ENCODE results near the gene CDH24. TPM values are rescaled to one million over a fixed set of nuclear protein-coding genes. Genes with fewer than 3 reads are reported as not detected.

The CDH24 gene
- total and polyA plus RNA-seq, 2 of the 13 experiments (the other 11 are each of a cell fraction or from before 2014, with no cell fraction given): 0.69 to 0.99 TPM

- TF ChIP-seq XRCC5 (optimal IDR thresholded peaks at IDR 0.05; ENCODE audit: low read length) (peak; percentile 100), PCBP2 (optimal IDR thresholded peaks at IDR 0.05; ENCODE audit: low read depth, low read length, poor library complexity, severe bottlenecking) (no peak), CCDC6 (CRISPR knock-in tag; IDR thresholded peaks at IDR 0.05) (peak; percentile 81; the same call in 1 of the 2 replicates), ZNF747 (CRISPR knock-in tag; IDR thresholded peaks at IDR 0.05; ENCODE audit: borderline replicate concordance) (no peak), NAIF1 (CRISPR knock-in tag; IDR thresholded peaks at IDR 0.05; ENCODE audit: borderline replicate concordance) (no peak), ZNF619 (CRISPR knock-in tag; IDR thresholded peaks at IDR 0.05) (peak; percentile 82; the same call in 1 of the 2 replicates), REPIN1 (CRISPR knock-in tag; IDR thresholded peaks at IDR 0.05; ENCODE audit: borderline replicate concordance, low read depth) (peak; percentile 26; the same call in 1 of the 2 replicates), RAD21 (CRISPR knock-in tag; IDR thresholded peaks at IDR 0.05) (peak; percentile 63), EP300 (IDR thresholded peaks at IDR 0.05; ENCODE audit: low read depth in 2 of 2, low read length in 2 of 2) (peak in 1 of 2 experiments; percentile 32; a peak in 1 of 4 replicates), EP300 (CRISPR knock-in tag; IDR thresholded peaks at IDR 0.05; ENCODE audit: borderline replicate concordance) (0 out of 2 replicates have a peak, but pooled peaks have one; percentile 37), HNF4G (IDR thresholded peaks at IDR 0.05; ENCODE audit: borderline replicate concordance, low read depth, low read length) (no peak), HNF4G (CRISPR knock-in tag; IDR thresholded peaks at IDR 0.05; ENCODE audit: borderline replicate concordance, low read depth) (no peak), ZSCAN31 (CRISPR knock-in tag; IDR thresholded peaks at IDR 0.05; ENCODE audit: low read depth) (no peak), KDM1A (CRISPR knock-in tag; IDR thresholded peaks at IDR 0.05) (peak; percentile 63; the same call in 1 of the 2 replicates), NFATC3 (CRISPR knock-in tag; IDR thresholded peaks at IDR 0.05) (0 out of 2 replicates have a peak, but pooled peaks have one; percentile 17), ZNF670 (CRISPR knock-in tag; IDR thresholded peaks at IDR 0.05; ENCODE audit: borderline replicate concordance) (no peak; the same call in 1 of the 2 replicates), ZBTB26 (CRISPR knock-in tag; IDR thresholded peaks at IDR 0.05; ENCODE audit: borderline replicate concordance) (peak; percentile 54), LCORL (IDR thresholded peaks at IDR 0.05) (peak; percentile 33; the same call in 1 of the 2 replicates), LCORL (CRISPR knock-in tag; IDR thresholded peaks at IDR 0.05) (no peak; the same call in 1 of the 2 replicates), TIGD3 (CRISPR knock-in tag; IDR thresholded peaks at IDR 0.05; ENCODE audit: borderline replicate concordance) (no peak), ZNF20 (CRISPR knock-in tag; IDR thresholded peaks at IDR 0.05) (no peak), ZFAT (CRISPR knock-in tag; conservative IDR thresholded peaks at IDR 0.05) (no peak), POGZ (CRISPR knock-in tag; IDR thresholded peaks at IDR 0.05) (no peak), KDM6A (CRISPR knock-in tag; IDR thresholded peaks at IDR 0.05; ENCODE audit: low read depth) (no peak), KLF13 (CRISPR knock-in tag; IDR thresholded peaks at IDR 0.05) (no peak; the same call in none of the 2 replicates), ZSCAN21 (CRISPR knock-in tag; IDR thresholded peaks at IDR 0.05; ENCODE audit: borderline replicate concordance) (no peak)
- TF ChIP-seq, protein P1, sequence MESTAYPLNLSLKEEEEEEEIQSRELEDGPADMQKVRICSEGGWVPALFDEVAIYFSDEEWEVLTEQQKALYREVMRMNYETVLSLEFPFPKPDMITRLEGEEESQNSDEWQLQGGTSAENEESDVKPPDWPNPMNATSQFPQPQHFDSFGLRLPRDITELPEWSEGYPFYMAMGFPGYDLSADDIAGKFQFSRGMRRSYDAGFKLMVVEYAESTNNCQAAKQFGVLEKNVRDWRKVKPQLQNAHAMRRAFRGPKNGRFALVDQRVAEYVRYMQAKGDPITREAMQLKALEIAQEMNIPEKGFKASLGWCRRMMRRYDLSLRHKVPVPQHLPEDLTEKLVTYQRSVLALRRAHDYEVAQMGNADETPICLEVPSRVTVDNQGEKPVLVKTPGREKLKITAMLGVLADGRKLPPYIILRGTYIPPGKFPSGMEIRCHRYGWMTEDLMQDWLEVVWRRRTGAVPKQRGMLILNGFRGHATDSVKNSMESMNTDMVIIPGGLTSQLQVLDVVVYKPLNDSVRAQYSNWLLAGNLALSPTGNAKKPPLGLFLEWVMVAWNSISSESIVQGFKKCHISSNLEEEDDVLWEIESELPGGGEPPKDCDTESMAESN (CRISPR knock-in tag; conservative IDR thresholded peaks at IDR 0.05): peak; percentile 10; the same call in 1 of the 2 replicates
Observed at GRCh38 chr14:23056145-23056955, 970 bp downstream of the CDH24 start (continued).
